CD4-positive, alpha-beta T cell treated with Interferon alpha-2 for 1 hour (primary cell): ENCODE data around the gene FUCA2.
"Not testable (repeated sequence)": the region's sequence is repeated elsewhere in the genome, so short reads cannot be mapped to it uniquely, and the experiment has no call there.

ENCODE experiments used
- DNase-seq, 2 donors: peaks; one replicate each; pipeline ENCODE4 v3.0.0-alpha.2; 2020 to 2022

FUCA2 gene

GRCh38 chr6:143535189-143535614, 23.7 kb upstream of the FUCA2 start:
- DNase-seq: no peak

GRCh38 chr6:143531720-143532499, 20.4 kb upstream of the FUCA2 start:
- DNase-seq: no peak

- DNase-seq: no peak
Measured at GRCh38 chr6:143529095-143529494, 17.6 kb upstream of the FUCA2 start.

GRCh38 chr6:143528164-143528811, 16.8 kb upstream of the FUCA2 start:
- DNase-seq: peak in 1 of 2 donors; percentile 33

GRCh38 chr6:143527677-143528076, 16.2 kb upstream of the FUCA2 start:
- no peak for DNase-seq

- DNase-seq: no peak
Measured at GRCh38 chr6:143525356-143525755, 13.8 kb upstream of the FUCA2 start.

GRCh38 chr6:143522039-143522600, 10.6 kb upstream of the FUCA2 start:
- DNase-seq: no peak

GRCh38 chr6:143517447-143517773, 5.9 kb upstream of the FUCA2 start:
- DNase-seq: no peak

- no peak for DNase-seq
Measured at GRCh38 chr6:143516690-143517446, 5.3 kb upstream of the FUCA2 start.

- no peak for DNase-seq
Measured at GRCh38 chr6:143515766-143516355, 4.3 kb upstream of the FUCA2 start.

- no peak for DNase-seq
Measured at GRCh38 chr6:143515061-143515760, 3.7 kb upstream of the FUCA2 start.

GRCh38 chr6:143513410-143513809, 1.9 kb upstream of the FUCA2 start:
- peak; percentile 30 to 65 for DNase-seq

GRCh38 chr6:143510326-143510725, 1.2 kb downstream of the FUCA2 start:
- not testable (repeated sequence) for DNase-seq

GRCh38 chr6:143507358-143508145, 4.0 kb downstream of the FUCA2 start:
- no peak for DNase-seq

- no peak for DNase-seq
Measured at GRCh38 chr6:143506620-143507019, 4.9 kb downstream of the FUCA2 start.

GRCh38 chr6:143506199-143506598, 5.3 kb downstream of the FUCA2 start:
- no peak for DNase-seq

GRCh38 chr6:143505537-143505936, 6.0 kb downstream of the FUCA2 start:
- no peak for DNase-seq

GRCh38 chr6:143505111-143505510, 6.4 kb downstream of the FUCA2 start:
- no peak for DNase-seq

- no peak for DNase-seq
Measured at GRCh38 chr6:143504369-143504768, 7.2 kb downstream of the FUCA2 start.

- no peak for DNase-seq
Measured at GRCh38 chr6:143501851-143502250, 9.7 kb downstream of the FUCA2 start.

GRCh38 chr6:143498428-143498827, 13.1 kb downstream of the FUCA2 start:
- DNase-seq: peak in 1 of 2 donors; percentile 20

- no peak for DNase-seq
Measured at GRCh38 chr6:143496974-143497373, 14.5 kb downstream of the FUCA2 start.
